Ovary (tissue), 9 donors: ENCODE results near the gene RIPOR3. TPM values are rescaled to one million over a fixed set of nuclear protein-coding genes. Genes with fewer than 3 reads are reported as not detected.

Experiments
- DNase-seq, 5 donors: peaks; one replicate each; pipeline ENCODE4 v3.0.0-alpha.2; 2019 to 2020
- H3K27ac ChIP-seq, 2 donors: fragments of 200-600 bp; one replicate each; pipeline versions ENCODE4 v1.5.1 to v1.8.0; 2019 to 2022
- H3K27me3 ChIP-seq: fragments of 200-600 bp; one replicate; pipeline ENCODE4 v1.8.0; 2022
- H3K36me3 ChIP-seq: fragments of 200-600 bp; sonication (generic); one replicate; pipeline ENCODE4 v1.5.1; 2019
- H3K4me1 ChIP-seq: one replicate; pipeline ENCODE4 v1.8.1; 2013; ENCODE audit warnings: mild to moderate bottlenecking, moderate library complexity; ENCODE audit not compliant: insufficient read depth
- H3K4me3 ChIP-seq: fragments of 200-600 bp; sonication (generic); one replicate; pipeline ENCODE4 v1.5.1; 2017
- H3K9me3 ChIP-seq, 2 donors: fragments of 200-600 bp in 1 of 2; sonication (generic) in 1 of 2; one replicate each; pipeline versions ENCODE4 v1.5.1 to v1.8.1; 2013 to 2019; ENCODE audit warnings: mild to moderate bottlenecking in 1 of 2, moderate library complexity in 1 of 2
- EP300 ChIP-seq: sonication (generic); formaldehyde crosslinking; IDR thresholded peaks from one replicate; pipeline ENCODE4 v1.6.1; 2017; ENCODE audit warnings: antibody characterized with exemption
- POLR2A ChIP-seq: fragments of 450-650 bp; IDR thresholded peaks from one replicate; pipeline ENCODE4 v1.6.1; 2017; ENCODE audit warnings: antibody characterized with exemption, mild to moderate bottlenecking, moderate library complexity
- WGBS, 3 donors: extraction: QIAGEN DNeasy Blood & Tissue Kit in 1 of 3; methylation state at CpG; one replicate each; pipeline versions ENCODE4 v1.1.5 to v1.1.7; 2013 to 2017; 5-methylcytosine and 5-hydroxymethylcytosine counted together
- intact Hi-C, 4 donors: fragments of 100-400 bp; cut with DNase I; formaldehyde crosslinking; loops; one replicate each; pipeline versions ENCODE4 v1.11.0 to v1.15.1; 2022 to 2023
- polyA plus RNA-seq, 2 donors: library from polyadenylated mRNA; stranded (reverse); fragments of 200-250 nt in 1 of 2; fragments of 350-450 nt in 1 of 2; fragmentation: Illumina TruSeq in 1 of 2; extraction: RNeasy Lipid Tissue Mini Kit (QIAGEN cat#74804) in 1 of 2; gene quantifications; one replicate each; pipeline ENCODE4 v1.2.3, GENCODE V29; 2013 to 2014
- total RNA-seq, 7 donors: library from RNA; depleted of rRNA in 2 of 7; stranded (reverse); fragments of >200 nt in 2 of 7; fragmentation: NEBNext Ultra II Directional in 3 of 7; extraction: Animal tissue kit (Norgen Biotek cat#: 25700) in 3 of 7; gene quantifications; one replicate each; pipeline versions ENCODE4 v1.1.0 to v1.2.4, GENCODE V29; 2016 to 2023
- TF ChIP-seq, protein P1 (sequence below), 3 donors: fragments of 450-650 bp in 2 of 3; fragments of 200-600 bp in 1 of 3; IDR thresholded peaks; one replicate each; pipeline versions ENCODE4 v1.5.1 to v1.8.0; 2016 to 2022; ENCODE audit warnings: antibody characterized with exemption in 3 of 3, mild to moderate bottlenecking in 1 of 3
- donor health status: DM: no; HTN: no; CAD: no; lungs with moderate emphysema.
- donor health status: DM: no; HTN: no; CAD: no.
- donor health status: Bipolar disorder and iron deficiency.
- donor health status: DM: yes; HTN: yes; CAD: no.
- donor health status: DM: no; HTN: no; CAD: no.
- donor health status: DM: yes; HTN: yes; CAD: no.

RIPOR3 gene
- total and polyA plus RNA-seq, 9 donors = 1.3 to 22.7 (median 8.0) TPM

DNA sequence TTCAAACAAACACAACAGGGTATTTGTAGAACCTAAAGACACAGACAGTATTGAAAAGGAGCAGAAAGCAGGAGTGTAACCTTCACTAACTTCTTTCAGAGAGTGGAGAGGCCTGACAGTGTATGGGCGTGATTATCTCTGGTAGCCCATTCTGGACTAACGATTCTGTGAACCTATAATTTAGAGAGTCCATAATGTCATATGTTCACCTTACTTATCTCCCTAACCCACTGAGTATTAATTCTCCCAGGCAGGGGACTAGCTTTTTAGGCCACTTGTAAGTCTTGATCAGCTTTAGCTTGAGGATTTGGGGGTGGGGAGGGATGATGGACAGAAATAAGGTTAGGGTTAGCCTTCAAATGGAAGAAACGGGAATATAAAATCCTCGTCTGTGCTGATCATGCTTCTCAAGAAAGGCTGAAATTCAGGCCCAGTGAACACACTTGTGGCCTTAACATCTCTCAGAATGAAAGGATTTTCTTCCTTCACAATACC is 37.2 kb upstream of the RIPOR3 start:
- H3K36me3 ChIP-seq = no peaks in the 10 kb centered on the region
- TF ChIP-seq POLR2A = no peak
- TF ChIP-seq, protein P1, sequence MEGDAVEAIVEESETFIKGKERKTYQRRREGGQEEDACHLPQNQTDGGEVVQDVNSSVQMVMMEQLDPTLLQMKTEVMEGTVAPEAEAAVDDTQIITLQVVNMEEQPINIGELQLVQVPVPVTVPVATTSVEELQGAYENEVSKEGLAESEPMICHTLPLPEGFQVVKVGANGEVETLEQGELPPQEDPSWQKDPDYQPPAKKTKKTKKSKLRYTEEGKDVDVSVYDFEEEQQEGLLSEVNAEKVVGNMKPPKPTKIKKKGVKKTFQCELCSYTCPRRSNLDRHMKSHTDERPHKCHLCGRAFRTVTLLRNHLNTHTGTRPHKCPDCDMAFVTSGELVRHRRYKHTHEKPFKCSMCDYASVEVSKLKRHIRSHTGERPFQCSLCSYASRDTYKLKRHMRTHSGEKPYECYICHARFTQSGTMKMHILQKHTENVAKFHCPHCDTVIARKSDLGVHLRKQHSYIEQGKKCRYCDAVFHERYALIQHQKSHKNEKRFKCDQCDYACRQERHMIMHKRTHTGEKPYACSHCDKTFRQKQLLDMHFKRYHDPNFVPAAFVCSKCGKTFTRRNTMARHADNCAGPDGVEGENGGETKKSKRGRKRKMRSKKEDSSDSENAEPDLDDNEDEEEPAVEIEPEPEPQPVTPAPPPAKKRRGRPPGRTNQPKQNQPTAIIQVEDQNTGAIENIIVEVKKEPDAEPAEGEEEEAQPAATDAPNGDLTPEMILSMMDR (IDR thresholded peaks at IDR 0.05) = no peak
- no peak overlapping the region for H3K27ac ChIP-seq
- intact Hi-C loops = loop anchor here in 1 of 4 donors (5.0 kb wide), 1 partner anchor 86 kb away; no protein-coding TSS in a partner anchor
- H3K9me3 ChIP-seq = no peaks in the 10 kb centered on the region
- no peak for DNase-seq
- 80 to 92% (median 85%) methylated on average over 4 of the region's 4 CpGs for WGBS, 3 donors
- H3K4me3 ChIP-seq = no peak overlapping the region
- peaks cover 6% of the 10 kb centered on the region for H3K4me1 ChIP-seq
- no peaks in the 10 kb centered on the region for H3K27me3 ChIP-seq

GRCh38 chr20:50727792-50728485 is 36.6 kb upstream of the RIPOR3 start:
- no peak overlapping the region for H3K27ac ChIP-seq

GRCh38 chr20:50726955-50727791 is 35.8 kb upstream of the RIPOR3 start:
- Histone ChIP-seq H3K4me1 (peaks cover 6% of the 10 kb centered on the region), H3K9me3 (no peaks in the 10 kb centered on the region), H3K27me3 (no peaks in the 10 kb centered on the region), H3K4me3 (no peak overlapping the region), H3K27ac (no peak overlapping the region), H3K36me3 (no peaks in the 10 kb centered on the region)
- WGBS, 3 donors = 70 to 72% (median 71%) methylated on average over 4 of the region's 4 CpGs
- TF ChIP-seq EP300 (no peak), POLR2A (no peak)
- TF ChIP-seq, protein P1 (IDR thresholded peaks at IDR 0.05) = no peak
- intact Hi-C loops = loop anchor here in 1 of 4 donors (5.0 kb wide), 1 partner anchor 85 kb away; no protein-coding TSS in a partner anchor
- DNase-seq = no peak

More at GRCh38 chr20:50727792-50728485, 36.6 kb upstream of the RIPOR3 start:
- peak in 1 of 5 donors; percentile 5 for DNase-seq
- no peak for TF ChIP-seq POLR2A
- TF ChIP-seq, protein P1 (IDR thresholded peaks at IDR 0.05) = no peak
- no peak for TF ChIP-seq EP300
- Histone ChIP-seq H3K36me3 (no peaks in the 10 kb centered on the region), H3K27me3 (no peaks in the 10 kb centered on the region), H3K4me3 (no peak overlapping the region), H3K4me1 (peaks cover 6% of the 10 kb centered on the region), H3K9me3 (no peaks in the 10 kb centered on the region)
- intact Hi-C loops = loop anchor here in 1 of 4 donors (5.0 kb wide), 1 partner anchor 86 kb away; no protein-coding TSS in a partner anchor
- WGBS, 3 donors = 70 to 76% (median 74%) methylated on average over 8 of the region's 8 CpGs

GRCh38 chr20:50725724-50726005 is 34.3 kb upstream of the RIPOR3 start:
- intact Hi-C loops = loop anchor here in 1 of 4 donors (5.0 kb wide), 1 partner anchor 83 kb away; no protein-coding TSS in a partner anchor
- Histone ChIP-seq H3K27ac (peak overlapping the region in 1 of 2 donors; percentile 3), H3K9me3 (no peaks in the 10 kb centered on the region), H3K4me3 (no peak overlapping the region), H3K36me3 (no peaks in the 10 kb centered on the region), H3K4me1 (peaks cover 5% of the 10 kb centered on the region), H3K27me3 (no peaks in the 10 kb centered on the region)
- WGBS, 3 donors = 76 to 83% (median 82%) methylated on average over 10 of the region's 10 CpGs
- no peak for TF ChIP-seq EP300
- no peak for TF ChIP-seq POLR2A
- TF ChIP-seq, protein P1 (IDR thresholded peaks at IDR 0.05) = no peak
- peak in 2 of 5 donors; percentile 5 to 29 for DNase-seq
